Duodenal mucosa (tissue), 2 donors: ENCODE results near the gene INHBC.

Experiments used
- H3K27ac ChIP-seq: one replicate; pipeline ENCODE4 v1.7.0; 2013; ENCODE audit warnings: low read depth, low read length
- H3K27me3 ChIP-seq, 2 donors: one replicate each; pipeline ENCODE4 v1.7.0; 2013; ENCODE audit warnings: low read length in 2 of 2, control low read depth in 1 of 2; ENCODE audit not compliant: insufficient read depth in 2 of 2, control insufficient read depth in 1 of 2
- H3K36me3 ChIP-seq, 2 donors: one replicate each; pipeline ENCODE4 v1.7.0; 2013; ENCODE audit warnings: low read length in 2 of 2, control low read depth in 1 of 2; ENCODE audit not compliant: insufficient read depth in 2 of 2, control insufficient read depth in 1 of 2
- H3K4me1 ChIP-seq, 2 donors: one replicate each; pipeline ENCODE4 v1.7.0; 2013; ENCODE audit warnings: low read length in 2 of 2, control low read depth in 1 of 2; ENCODE audit not compliant: insufficient read depth in 2 of 2, control insufficient read depth in 1 of 2
- H3K4me3 ChIP-seq, 2 donors: one replicate each; pipeline ENCODE4 v1.7.0; 2013; ENCODE audit warnings: low read length in 2 of 2, low read depth in 1 of 2
- H3K9ac ChIP-seq, 2 donors: one replicate each; pipeline ENCODE4 v1.7.0; 2013; ENCODE audit warnings: low read length in 2 of 2, low read depth in 1 of 2
- H3K9me3 ChIP-seq, 2 donors: one replicate each; pipeline ENCODE4 v1.7.0; 2013; ENCODE audit warnings: low read length in 2 of 2, control low read depth in 1 of 2; ENCODE audit not compliant: control insufficient read depth in 1 of 2

INHBC gene

DNA sequence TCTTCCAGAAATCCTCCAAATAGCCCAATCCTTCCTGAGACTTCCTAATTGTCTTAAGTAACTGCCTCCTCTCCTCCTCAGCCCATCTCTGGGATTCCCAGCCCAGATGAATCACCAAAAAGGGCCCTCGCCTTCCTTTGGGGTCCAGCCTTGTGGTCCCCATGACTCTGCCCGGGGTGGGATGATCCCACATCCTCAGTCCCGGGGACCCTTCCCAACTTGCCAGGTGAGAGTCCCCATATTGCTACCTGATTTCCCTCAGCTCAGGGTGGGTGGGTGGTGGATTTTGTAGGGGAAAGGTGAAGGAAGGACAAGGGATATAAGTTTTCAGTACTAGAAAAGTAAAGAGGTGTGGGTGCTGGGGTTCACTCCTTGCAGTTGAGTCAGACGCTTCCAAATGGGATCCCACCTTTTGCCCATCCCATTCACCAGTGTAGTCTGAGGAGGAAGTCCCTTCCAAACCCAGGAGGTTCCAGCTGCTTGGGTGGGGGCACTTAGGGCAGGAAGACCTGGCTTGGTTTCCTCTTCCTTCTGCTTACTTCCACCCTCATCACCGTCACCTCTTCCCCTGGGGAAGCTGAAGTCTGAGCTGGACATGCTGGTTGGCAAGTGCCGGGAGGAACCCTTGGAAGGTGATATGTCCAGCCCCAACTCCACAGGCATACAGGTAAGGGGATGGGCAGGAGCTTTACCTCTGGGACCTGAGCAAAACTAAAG is 30.6 kb downstream of the INHBC start:
- Histone ChIP-seq H3K9ac (no peak overlapping the region), H3K27me3 (peaks cover 5 to 12% of the 10 kb centered on the region in 2 donors), H3K4me3 (no peak overlapping the region), H3K27ac (no peak overlapping the region), H3K36me3 (peaks cover 0 to 7% of the 10 kb centered on the region in 2 donors), H3K4me1 (peaks cover 16 to 25% of the 10 kb centered on the region in 2 donors), H3K9me3 (no peaks in the 10 kb centered on the region)

DNA sequence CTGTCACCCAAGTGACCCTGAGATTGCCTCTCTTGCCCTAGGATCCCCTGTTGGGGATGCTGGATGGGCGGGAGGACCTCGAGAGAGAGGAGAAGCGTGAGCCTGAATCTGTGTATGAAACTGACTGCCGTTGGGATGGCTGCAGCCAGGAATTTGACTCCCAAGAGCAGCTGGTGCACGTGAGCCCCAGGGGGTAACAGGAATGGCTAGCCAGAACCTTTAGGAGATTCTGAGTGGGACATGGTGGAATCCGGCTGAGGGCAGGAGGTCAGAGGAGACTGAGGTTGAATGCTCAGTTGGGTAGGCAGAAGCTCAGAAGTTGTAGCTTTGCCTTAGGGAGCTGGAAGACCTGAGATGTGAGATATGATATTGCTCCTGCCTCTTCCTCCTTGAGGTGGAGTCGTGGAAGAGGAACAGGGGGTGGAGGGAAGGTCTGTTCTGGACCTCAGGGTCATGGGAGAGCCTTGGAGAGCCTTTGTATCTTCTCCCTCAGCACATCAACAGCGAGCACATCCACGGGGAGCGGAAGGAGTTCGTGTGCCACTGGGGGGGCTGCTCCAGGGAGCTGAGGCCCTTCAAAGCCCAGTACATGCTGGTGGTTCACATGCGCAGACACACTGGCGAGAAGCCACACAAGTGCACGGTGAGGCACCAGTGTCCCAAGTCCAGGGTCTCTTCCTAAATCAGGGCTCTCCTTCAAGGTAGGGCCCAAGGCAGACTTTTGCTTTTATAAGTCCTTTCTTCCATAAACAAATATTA is 31.3 kb downstream of the INHBC start:
- no peak overlapping the region for H3K4me3 ChIP-seq
- H3K27ac ChIP-seq, result no peak overlapping the region
- peaks cover 1 to 5% of the 10 kb centered on the region in 2 donors for H3K27me3 ChIP-seq

GRCh38 chr12:57467212-57467874 is 32.8 kb downstream of the INHBC start:
- Histone ChIP-seq H3K4me3 (no peak overlapping the region), H3K9ac (no peak overlapping the region), H3K36me3 (peaks cover 2 to 21% of the 10 kb centered on the region in 2 donors), H3K9me3 (no peaks in the 10 kb centered on the region), H3K27me3 (no peaks in the 10 kb centered on the region), H3K27ac (no peak overlapping the region), H3K4me1 (peaks cover 29% of the 10 kb centered on the region in 2 donors)

More for the DNA sequence above, 31.3 kb downstream of the INHBC start:
- H3K36me3 ChIP-seq, result peaks cover under 1 to 15% of the 10 kb centered on the region in 2 donors
- peaks cover 20 to 25% of the 10 kb centered on the region in 2 donors for H3K4me1 ChIP-seq
- no peaks in the 10 kb centered on the region for H3K9me3 ChIP-seq
- no peak overlapping the region for H3K9ac ChIP-seq

DNA sequence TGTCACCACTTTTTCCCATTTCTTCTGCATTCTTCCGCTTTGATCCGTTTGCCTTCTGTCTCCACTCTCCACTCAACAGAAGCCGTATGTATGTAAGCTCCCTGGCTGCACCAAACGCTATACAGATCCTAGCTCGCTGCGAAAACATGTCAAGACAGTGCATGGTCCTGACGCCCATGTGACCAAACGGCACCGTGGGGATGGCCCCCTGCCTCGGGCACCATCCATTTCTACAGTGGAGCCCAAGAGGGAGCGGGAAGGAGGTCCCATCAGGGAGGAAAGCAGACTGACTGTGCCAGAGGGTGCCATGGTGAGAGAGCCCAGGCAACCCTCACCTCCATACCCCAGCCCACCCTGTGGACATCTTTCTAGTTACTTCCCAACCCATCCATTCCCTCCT is 33.3 kb downstream of the INHBC start:
- H3K9me3 ChIP-seq, result no peaks in the 10 kb centered on the region
- H3K36me3 ChIP-seq, result peaks cover 2 to 21% of the 10 kb centered on the region in 2 donors
- H3K27ac ChIP-seq, result no peak overlapping the region
- no peak overlapping the region for H3K4me3 ChIP-seq
- peaks cover 29 to 32% of the 10 kb centered on the region in 2 donors for H3K4me1 ChIP-seq
- H3K9ac ChIP-seq, result no peak overlapping the region
- H3K27me3 ChIP-seq, result no peaks in the 10 kb centered on the region

- H3K27ac ChIP-seq, result no peak overlapping the region
- H3K4me3 ChIP-seq, result no peak overlapping the region
- H3K4me1 ChIP-seq, result peaks cover 35% of the 10 kb centered on the region in 2 donors
- no peak overlapping the region for H3K9ac ChIP-seq
- peaks cover 0 to 6% of the 10 kb centered on the region in 2 donors for H3K27me3 ChIP-seq
- peaks cover 2 to 24% of the 10 kb centered on the region in 2 donors for H3K36me3 ChIP-seq
- no peaks in the 10 kb centered on the region for H3K9me3 ChIP-seq
These were observed 34.9 kb downstream of the INHBC start for GRCh38 chr12:57469296-57470164.

DNA sequence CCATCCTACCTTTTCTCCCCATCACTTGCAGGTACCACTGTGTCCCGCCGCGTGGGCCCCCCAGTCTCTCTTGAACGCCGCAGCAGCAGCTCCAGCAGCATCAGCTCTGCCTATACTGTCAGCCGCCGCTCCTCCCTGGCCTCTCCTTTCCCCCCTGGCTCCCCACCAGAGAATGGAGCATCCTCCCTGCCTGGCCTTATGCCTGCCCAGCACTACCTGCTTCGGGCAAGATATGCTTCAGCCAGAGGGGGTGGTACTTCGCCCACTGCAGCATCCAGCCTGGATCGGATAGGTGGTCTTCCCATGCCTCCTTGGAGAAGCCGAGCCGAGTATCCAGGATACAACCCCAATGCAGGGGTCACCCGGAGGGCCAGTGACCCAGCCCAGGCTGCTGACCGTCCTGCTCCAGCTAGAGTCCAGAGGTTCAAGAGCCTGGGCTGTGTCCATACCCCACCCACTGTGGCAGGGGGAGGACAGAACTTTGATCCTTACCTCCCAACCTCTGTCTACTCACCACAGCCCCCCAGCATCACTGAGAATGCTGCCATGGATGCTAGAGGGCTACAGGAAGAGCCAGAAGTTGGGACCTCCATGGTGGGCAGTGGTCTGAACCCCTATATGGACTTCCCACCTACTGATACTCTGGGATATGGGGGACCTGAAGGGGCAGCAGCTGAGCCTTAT is 35.8 kb downstream of the INHBC start:
- no peak overlapping the region for H3K27ac ChIP-seq

GRCh38 chr12:57470970-57471656 is 36.5 kb downstream of the INHBC start:
- Histone ChIP-seq H3K4me1 (peaks cover 51% of the 10 kb centered on the region in 2 donors), H3K36me3 (peaks cover 2 to 29% of the 10 kb centered on the region in 2 donors), H3K4me3 (peak overlapping the region; percentile 28 to 50), H3K9ac (peak overlapping the region; percentile 44 to 60), H3K27me3 (peaks cover 4 to 20% of the 10 kb centered on the region in 2 donors), H3K9me3 (no peaks in the 10 kb centered on the region), H3K27ac (peak overlapping the region; percentile 15)

More for the DNA sequence above, 35.8 kb downstream of the INHBC start:
- H3K9me3 ChIP-seq, result no peaks in the 10 kb centered on the region
- peaks cover 44% of the 10 kb centered on the region in 2 donors for H3K4me1 ChIP-seq
- peaks cover 2 to 29% of the 10 kb centered on the region in 2 donors for H3K36me3 ChIP-seq
- no peak overlapping the region for H3K9ac ChIP-seq
- peaks cover under 1 to 13% of the 10 kb centered on the region in 2 donors for H3K27me3 ChIP-seq
- peak overlapping the region; percentile 10 to 50 for H3K4me3 ChIP-seq

- H3K27ac ChIP-seq, result no peak overlapping the region
These were observed 37.1 kb downstream of the INHBC start for GRCh38 chr12:57471661-57472060.

More at GRCh38 chr12:57471661-57472060, 37.1 kb downstream of the INHBC start:
- Histone ChIP-seq H3K9ac (peak overlapping the region; percentile 44 to 60), H3K36me3 (peaks cover 2 to 29% of the 10 kb centered on the region in 2 donors), H3K4me3 (peak overlapping the region; percentile 28 to 50), H3K4me1 (peaks cover 54 to 55% of the 10 kb centered on the region in 2 donors), H3K9me3 (no peaks in the 10 kb centered on the region), H3K27me3 (peaks cover 4 to 25% of the 10 kb centered on the region in 2 donors)
